Gastroesophageal sphincter (tissue), 3 donors: ENCODE data around the gene GATAD1.

Experiments used
- EP300 ChIP-seq: sonication (generic); formaldehyde crosslinking; IDR thresholded peaks from one replicate; pipeline ENCODE4 v1.6.1; 2017; ENCODE audit warnings: antibody characterized with exemption, mild to moderate bottlenecking
- POLR2A ChIP-seq, 2 donors: fragments of 450-650 bp; IDR thresholded peaks; one replicate each; pipeline ENCODE4 v1.6.1; 2017; ENCODE audit warnings: antibody characterized with exemption in 2 of 2, mild to moderate bottlenecking in 2 of 2, moderate library complexity in 1 of 2
- POLR2AphosphoS5 ChIP-seq: sonication (generic); formaldehyde crosslinking; IDR thresholded peaks from one replicate; pipeline ENCODE4 v1.6.1; 2017; ENCODE audit warnings: antibody characterized with exemption
- TF ChIP-seq, protein P1 (sequence below), 4 experiments: fragments of 200-600 bp in 2 of 4; fragments of 450-650 bp in 2 of 4; sonication (generic) in 1 of 4; IDR thresholded peaks; one replicate each; pipeline ENCODE4 v1.5.1; 2017 to 2019; ENCODE audit warnings: antibody characterized with exemption in 4 of 4, mild to moderate bottlenecking in 2 of 4, moderate library complexity in 2 of 4

DNA sequence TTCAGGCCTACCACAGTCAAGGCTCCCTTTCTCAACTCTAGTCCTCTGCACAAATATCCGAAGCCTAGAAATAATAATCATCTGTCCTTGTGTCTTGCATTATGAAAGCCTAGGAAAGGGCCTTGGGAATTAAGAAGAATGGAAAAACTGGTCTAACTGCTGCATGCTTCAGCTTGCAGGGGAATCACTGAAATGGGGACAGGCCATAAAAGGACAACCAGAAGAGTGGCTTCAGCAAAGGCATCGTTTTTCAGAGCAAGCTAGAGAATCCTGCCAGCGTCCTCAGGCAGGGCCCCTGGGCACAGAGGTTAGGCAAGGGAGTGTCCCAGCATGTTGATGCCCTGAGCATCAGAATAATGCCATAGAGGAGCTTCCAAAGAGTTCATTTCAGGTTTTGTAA lies 17.2 kb downstream of the GATAD1 start:
- TF ChIP-seq POLR2A (IDR thresholded peaks at IDR 0.05), result no peak
- TF ChIP-seq POLR2AphosphoS5, result no peak
- TF ChIP-seq, protein P1, sequence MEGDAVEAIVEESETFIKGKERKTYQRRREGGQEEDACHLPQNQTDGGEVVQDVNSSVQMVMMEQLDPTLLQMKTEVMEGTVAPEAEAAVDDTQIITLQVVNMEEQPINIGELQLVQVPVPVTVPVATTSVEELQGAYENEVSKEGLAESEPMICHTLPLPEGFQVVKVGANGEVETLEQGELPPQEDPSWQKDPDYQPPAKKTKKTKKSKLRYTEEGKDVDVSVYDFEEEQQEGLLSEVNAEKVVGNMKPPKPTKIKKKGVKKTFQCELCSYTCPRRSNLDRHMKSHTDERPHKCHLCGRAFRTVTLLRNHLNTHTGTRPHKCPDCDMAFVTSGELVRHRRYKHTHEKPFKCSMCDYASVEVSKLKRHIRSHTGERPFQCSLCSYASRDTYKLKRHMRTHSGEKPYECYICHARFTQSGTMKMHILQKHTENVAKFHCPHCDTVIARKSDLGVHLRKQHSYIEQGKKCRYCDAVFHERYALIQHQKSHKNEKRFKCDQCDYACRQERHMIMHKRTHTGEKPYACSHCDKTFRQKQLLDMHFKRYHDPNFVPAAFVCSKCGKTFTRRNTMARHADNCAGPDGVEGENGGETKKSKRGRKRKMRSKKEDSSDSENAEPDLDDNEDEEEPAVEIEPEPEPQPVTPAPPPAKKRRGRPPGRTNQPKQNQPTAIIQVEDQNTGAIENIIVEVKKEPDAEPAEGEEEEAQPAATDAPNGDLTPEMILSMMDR (IDR thresholded peaks at IDR 0.05), result no peak
- no peak for TF ChIP-seq EP300
